Thyroid gland (tissue), 4 donors: ENCODE data around the gene NUP93. TPM values are rescaled to one million over a fixed set of nuclear protein-coding genes. Genes with fewer than 3 reads are reported as not detected.

Source experiments
- DNase-seq, 2 donors: peaks; one replicate each; pipeline ENCODE4 v3.0.0-alpha.2; 2019
- H3K27ac ChIP-seq, 3 donors: fragments of 200-600 bp; sonication (generic); 1 replicate in 2 of 3; 2 replicates in 1 of 3; pipeline ENCODE4 v1.5.1; 2016 to 2019; ENCODE audit warnings: mild to moderate bottlenecking in 1 of 3, moderate library complexity in 1 of 3
- H3K27me3 ChIP-seq: fragments of 200-600 bp; sonication (generic); one replicate; pipeline ENCODE4 v1.5.1; 2019
- H3K36me3 ChIP-seq, 2 donors: fragments of 200-600 bp; sonication (generic); one replicate each; pipeline ENCODE4 v1.5.1; 2016 to 2019
- H3K4me1 ChIP-seq, 2 donors: fragments of 200-600 bp; sonication (generic); one replicate each; pipeline ENCODE4 v1.5.1; 2017 to 2019
- H3K4me3 ChIP-seq, 3 donors: fragments of 200-600 bp; sonication (generic); replicated peaks in 1 of 3; 1 replicate in 2 of 3; 2 replicates in 1 of 3; pipeline ENCODE4 v1.5.1; 2016; ENCODE audit warnings: mild to moderate bottlenecking in 1 of 3
- H3K9me3 ChIP-seq: fragments of 200-600 bp; sonication (generic); one replicate; pipeline ENCODE4 v1.5.1; 2017
- CTCF ChIP-seq, 6 experiments: fragments of 200-600 bp in 3 of 6; fragments of 450-650 bp in 3 of 6; sonication (generic) in 3 of 6; IDR thresholded peaks; one replicate each; pipeline ENCODE4 v1.5.1; 2016 to 2019; ENCODE audit warnings: antibody characterized with exemption in 6 of 6, mild to moderate bottlenecking in 2 of 6, inconsistent platforms in 1 of 6, moderate library complexity in 1 of 6
- POLR2A ChIP-seq, 2 donors: fragments of 450-650 bp; IDR thresholded peaks; one replicate each; pipeline ENCODE4 v1.6.1; 2017; ENCODE audit warnings: antibody characterized with exemption in 2 of 2, mild to moderate bottlenecking in 2 of 2, moderate library complexity in 1 of 2
- WGBS, 2 donors: methylation state at CpG; one replicate each; pipeline ENCODE4 v1.1.5; 2017; 5-methylcytosine and 5-hydroxymethylcytosine counted together
- intact Hi-C: fragments of 100-400 bp; cut with DNase I; formaldehyde crosslinking; loops from one replicate; pipeline ENCODE4 v1.15.1; 2023
- total RNA-seq, 4 donors: library from RNA; depleted of rRNA; stranded (reverse); fragments of >200 nt; gene quantifications; one replicate each; pipeline ENCODE4 v1.2.3, GENCODE V29; 2016

NUP93 gene
- total RNA-seq, 4 donors from 2014 or later: 70.1 to 150 (median 97.4) TPM

- WGBS, 2 donors: 89 to 92% methylated on average over 2 of the region's 2 CpGs
- intact Hi-C loops: loop anchor here (10.0 kb wide), 1 partner anchor 185 kb away; no protein-coding TSS in a partner anchor
- Histone ChIP-seq H3K4me1 (no peaks in the 10 kb centered on the region), H3K36me3 (no peaks in the 10 kb centered on the region), H3K9me3 (no peaks in the 10 kb centered on the region), H3K27me3 (no peaks in the 10 kb centered on the region), H3K27ac (no peak overlapping the region), H3K4me3 (no peak overlapping the region)
- TF ChIP-seq CTCF (IDR thresholded peaks at IDR 0.05): no peak
- no peak for TF ChIP-seq POLR2A (IDR thresholded peaks at IDR 0.05)
- DNase-seq: no peak
Measured at GRCh38 chr16:56859636-56860035, 129.7 kb downstream of the NUP93 start.

- DNase-seq: no peak
- Histone ChIP-seq H3K4me1 (no peaks in the 10 kb centered on the region), H3K27me3 (no peaks in the 10 kb centered on the region), H3K4me3 (no peak overlapping the region), H3K9me3 (no peaks in the 10 kb centered on the region), H3K27ac (no peak overlapping the region), H3K36me3 (no peaks in the 10 kb centered on the region)
- no peak for TF ChIP-seq CTCF (IDR thresholded peaks at IDR 0.05)
- no peak for TF ChIP-seq POLR2A (IDR thresholded peaks at IDR 0.05)
- intact Hi-C loops: loop anchor here (10.0 kb wide), 1 partner anchor 184 kb away; no protein-coding TSS in a partner anchor
- WGBS, 2 donors: 76 to 83% methylated on average over 8 to 9 of the region's 9 CpGs
Measured at GRCh38 chr16:56860226-56861020, 130.5 kb downstream of the NUP93 start.

- no peaks in the 10 kb centered on the region for H3K27me3 ChIP-seq
- TF ChIP-seq POLR2A (IDR thresholded peaks at IDR 0.05) (no peak), CTCF (IDR thresholded peaks at IDR 0.05) (no peak)
- 64 to 70% methylated on average over 3 of the region's 3 CpGs for WGBS, 2 donors
- H3K27ac ChIP-seq: no peak overlapping the region
- H3K4me1 ChIP-seq: no peaks in the 10 kb centered on the region
- intact Hi-C loops: loop anchor here (10.0 kb wide), 1 partner anchor 184 kb away; no protein-coding TSS in a partner anchor
- DNase-seq: no peak
- no peaks in the 10 kb centered on the region for H3K9me3 ChIP-seq
- H3K36me3 ChIP-seq: no peaks in the 10 kb centered on the region
- no peak overlapping the region for H3K4me3 ChIP-seq
Measured at GRCh38 chr16:56861092-56861610, 131.2 kb downstream of the NUP93 start.

GRCh38 chr16:56861756-56862155 is 131.8 kb downstream of the NUP93 start:
- intact Hi-C loops: loop anchor here (10.0 kb wide), 1 partner anchor 183 kb away; no protein-coding TSS in a partner anchor
- H3K27me3 ChIP-seq: no peaks in the 10 kb centered on the region
- TF ChIP-seq POLR2A (IDR thresholded peaks at IDR 0.05): no peak
- no peak for TF ChIP-seq CTCF (IDR thresholded peaks at IDR 0.05)
- no peak overlapping the region for H3K27ac ChIP-seq
- no peaks in the 10 kb centered on the region for H3K36me3 ChIP-seq
- WGBS, 2 donors: 91 to 95% methylated on average over 8 of the region's 8 CpGs
- H3K4me1 ChIP-seq: no peaks in the 10 kb centered on the region
- DNase-seq: no peak
- H3K9me3 ChIP-seq: no peaks in the 10 kb centered on the region
- no peak overlapping the region for H3K4me3 ChIP-seq

- peaks cover 5 to 6% of the 10 kb centered on the region in 2 donors for H3K4me1 ChIP-seq
- no peaks in the 10 kb centered on the region for H3K36me3 ChIP-seq
- 84 to 89% methylated on average over 5 of the region's 5 CpGs for WGBS, 2 donors
- intact Hi-C loops: loop anchor here (10.0 kb wide), 1 partner anchor 182 kb away; no protein-coding TSS in a partner anchor
- H3K4me3 ChIP-seq: no peak overlapping the region
- H3K27ac ChIP-seq: no peak overlapping the region
- no peak for TF ChIP-seq POLR2A (IDR thresholded peaks at IDR 0.05)
- TF ChIP-seq CTCF (IDR thresholded peaks at IDR 0.05): no peak
- no peak for DNase-seq
- no peaks in the 10 kb centered on the region for H3K27me3 ChIP-seq
- no peaks in the 10 kb centered on the region for H3K9me3 ChIP-seq
Measured at GRCh38 chr16:56862776-56863175, 132.8 kb downstream of the NUP93 start.
